Activated T-helper 17 cell treated with anti-CD3 and anti-CD28 coated beads, Interleukin-2, amount 50 U/mL, for 72 hours (primary cell): ENCODE data around the gene PRKD3. TPM values are rescaled to one million over a fixed set of nuclear protein-coding genes. Genes with fewer than 3 reads are reported as not detected.

ENCODE experiments used
- ATAC-seq: fragments of 150-1000 bp; cut with Tn5 transposase; replicated peaks from 2 replicates; pipeline ENCODE4 v1.10.0; 2021; ENCODE audit warnings: mild to moderate bottlenecking, moderate library complexity
- H3K27ac Mint-ChIP-seq: one replicate; pipeline ENCODE4 v1.8.0; 2022; ENCODE audit warnings: mixed read lengths
- H3K27me3 Mint-ChIP-seq: one replicate; pipeline ENCODE4 v1.8.0; 2022; ENCODE audit warnings: mixed read lengths
- H3K36me3 Mint-ChIP-seq: one replicate; pipeline ENCODE4 v1.8.0; 2022; ENCODE audit warnings: low read depth, mild to moderate bottlenecking, mixed read lengths
- H3K4me1 Mint-ChIP-seq: one replicate; pipeline ENCODE4 v1.8.0; 2022; ENCODE audit warnings: mixed read lengths
- H3K4me3 Mint-ChIP-seq: one replicate; pipeline ENCODE4 v1.8.0; 2022; ENCODE audit warnings: mild to moderate bottlenecking, mixed read lengths
- H3K9me3 Mint-ChIP-seq: one replicate; pipeline ENCODE4 v1.8.0; 2022; ENCODE audit warnings: mixed read lengths
- total RNA-seq, 2 donors: library from RNA; stranded (reverse); gene quantifications; one replicate each; pipeline ENCODE4 v1.2.3, GENCODE V29; 2022

Gene PRKD3
- total RNA-seq = 10 to 100 TPM; 28.2 to 35.6 TPM

GRCh38 chr2:37324786-37325624, at the start of gene PRKD3:
TSS of gene PRKD3 (minus strand) at chr2:37324833. CDS start at chr2:37316524, 8,309 bp downstream.
- peak within 1 kb of the TSS; percentile 86 for H3K4me3 Mint-ChIP-seq
- ATAC-seq = peak; percentile 82
- peaks cover 6% of the 10 kb centered on the region for H3K27me3 Mint-ChIP-seq
- H3K36me3 Mint-ChIP-seq = peaks cover 19% of the 10 kb centered on the region
- H3K27ac Mint-ChIP-seq = peak within 1 kb of the TSS; percentile 79
- H3K9me3 Mint-ChIP-seq = no peaks in the 10 kb centered on the region
- peaks cover 23% of the 10 kb centered on the region for H3K4me1 Mint-ChIP-seq

GRCh38 chr2:37372000-37372399, 47.4 kb upstream of the PRKD3 start:
- Mint-ChIP-seq H3K4me3 (no peak overlapping the region), H3K36me3 (no peaks in the 10 kb centered on the region), H3K27ac (no peak overlapping the region), H3K27me3 (peaks cover 26% of the 10 kb centered on the region), H3K4me1 (peaks cover 20% of the 10 kb centered on the region), H3K9me3 (no peaks in the 10 kb centered on the region)
- no peak for ATAC-seq

GRCh38 chr2:37370666-37371065, 46.0 kb upstream of the PRKD3 start:
- peaks cover 26% of the 10 kb centered on the region for H3K27me3 Mint-ChIP-seq
- H3K9me3 Mint-ChIP-seq = no peaks in the 10 kb centered on the region

GRCh38 chr2:37367984-37368383, 43.4 kb upstream of the PRKD3 start:
- peak; percentile 43 for ATAC-seq
- Mint-ChIP-seq H3K36me3 (no peaks in the 10 kb centered on the region), H3K9me3 (no peaks in the 10 kb centered on the region), H3K4me1 (peaks cover 11% of the 10 kb centered on the region), H3K27ac (no peak overlapping the region), H3K4me3 (no peak overlapping the region), H3K27me3 (peaks cover 15% of the 10 kb centered on the region)

More at GRCh38 chr2:37370666-37371065, 46.0 kb upstream of the PRKD3 start:
- no peak for ATAC-seq
- no peak overlapping the region for H3K27ac Mint-ChIP-seq
- no peak overlapping the region for H3K4me3 Mint-ChIP-seq
- peaks cover 11% of the 10 kb centered on the region for H3K4me1 Mint-ChIP-seq
- H3K36me3 Mint-ChIP-seq = no peaks in the 10 kb centered on the region

- peaks cover 11% of the 10 kb centered on the region for H3K4me1 Mint-ChIP-seq
- H3K4me3 Mint-ChIP-seq = no peak overlapping the region
- no peak for ATAC-seq
- no peaks in the 10 kb centered on the region for H3K36me3 Mint-ChIP-seq
- H3K27me3 Mint-ChIP-seq = peaks cover 17% of the 10 kb centered on the region
- peak overlapping the region; percentile 7 for H3K27ac Mint-ChIP-seq
- H3K9me3 Mint-ChIP-seq = no peaks in the 10 kb centered on the region
These were observed 42.7 kb upstream of the PRKD3 start for GRCh38 chr2:37367310-37367709.

GRCh38 chr2:37366773-37367172, 42.1 kb upstream of the PRKD3 start:
- Mint-ChIP-seq H3K4me1 (peaks cover 11% of the 10 kb centered on the region), H3K27ac (peak overlapping the region; percentile 7), H3K27me3 (peaks cover 15% of the 10 kb centered on the region), H3K4me3 (no peak overlapping the region), H3K36me3 (no peaks in the 10 kb centered on the region), H3K9me3 (no peaks in the 10 kb centered on the region)
- ATAC-seq = peak; percentile 66

GRCh38 chr2:37365669-37366068, 41.0 kb upstream of the PRKD3 start:
- peaks cover 17% of the 10 kb centered on the region for H3K27me3 Mint-ChIP-seq
- H3K4me3 Mint-ChIP-seq = no peak overlapping the region
- peaks cover 11% of the 10 kb centered on the region for H3K4me1 Mint-ChIP-seq
- no peaks in the 10 kb centered on the region for H3K36me3 Mint-ChIP-seq
- H3K27ac Mint-ChIP-seq = no peak overlapping the region
- peak; percentile 82 for ATAC-seq
- no peaks in the 10 kb centered on the region for H3K9me3 Mint-ChIP-seq

- no peak for ATAC-seq
- peaks cover 11% of the 10 kb centered on the region for H3K4me1 Mint-ChIP-seq
- H3K27me3 Mint-ChIP-seq = peaks cover 28% of the 10 kb centered on the region
- no peak overlapping the region for H3K4me3 Mint-ChIP-seq
- H3K9me3 Mint-ChIP-seq = no peaks in the 10 kb centered on the region
- H3K36me3 Mint-ChIP-seq = no peaks in the 10 kb centered on the region
- no peak overlapping the region for H3K27ac Mint-ChIP-seq
These were observed 39.7 kb upstream of the PRKD3 start for GRCh38 chr2:37364351-37364750.

GRCh38 chr2:37361994-37362698, 37.5 kb upstream of the PRKD3 start:
- Mint-ChIP-seq H3K36me3 (no peaks in the 10 kb centered on the region), H3K27me3 (peaks cover 30% of the 10 kb centered on the region), H3K4me3 (no peak overlapping the region), H3K4me1 (no peaks in the 10 kb centered on the region), H3K9me3 (no peaks in the 10 kb centered on the region), H3K27ac (no peak overlapping the region)
- no peak for ATAC-seq

- peaks cover 32% of the 10 kb centered on the region for H3K27me3 Mint-ChIP-seq
- no peaks in the 10 kb centered on the region for H3K4me1 Mint-ChIP-seq
- H3K4me3 Mint-ChIP-seq = no peak overlapping the region
- H3K36me3 Mint-ChIP-seq = no peaks in the 10 kb centered on the region
- H3K27ac Mint-ChIP-seq = no peak overlapping the region
- no peak for ATAC-seq
- no peaks in the 10 kb centered on the region for H3K9me3 Mint-ChIP-seq
These were observed 36.7 kb upstream of the PRKD3 start for GRCh38 chr2:37361216-37361815.

- peaks cover 43% of the 10 kb centered on the region for H3K27me3 Mint-ChIP-seq
- no peak for ATAC-seq
- H3K4me1 Mint-ChIP-seq = no peaks in the 10 kb centered on the region
- no peaks in the 10 kb centered on the region for H3K9me3 Mint-ChIP-seq
- no peak overlapping the region for H3K27ac Mint-ChIP-seq
- H3K4me3 Mint-ChIP-seq = no peak overlapping the region
- H3K36me3 Mint-ChIP-seq = no peaks in the 10 kb centered on the region
These were observed 33.8 kb upstream of the PRKD3 start for GRCh38 chr2:37358466-37358865.

GRCh38 chr2:37357530-37357929, 32.9 kb upstream of the PRKD3 start:
- Mint-ChIP-seq H3K4me1 (no peaks in the 10 kb centered on the region), H3K9me3 (no peaks in the 10 kb centered on the region), H3K27me3 (peaks cover 39% of the 10 kb centered on the region), H3K27ac (no peak overlapping the region), H3K36me3 (no peaks in the 10 kb centered on the region), H3K4me3 (no peak overlapping the region)
- no peak for ATAC-seq

GRCh38 chr2:37357069-37357468, 32.4 kb upstream of the PRKD3 start:
- Mint-ChIP-seq H3K9me3 (no peaks in the 10 kb centered on the region), H3K4me1 (no peaks in the 10 kb centered on the region), H3K27me3 (peaks cover 35% of the 10 kb centered on the region), H3K36me3 (no peaks in the 10 kb centered on the region), H3K4me3 (no peak overlapping the region), H3K27ac (no peak overlapping the region)
- ATAC-seq = no peak

GRCh38 chr2:37356299-37356698, 31.7 kb upstream of the PRKD3 start:
- H3K36me3 Mint-ChIP-seq = no peaks in the 10 kb centered on the region
- ATAC-seq = no peak
- H3K9me3 Mint-ChIP-seq = no peaks in the 10 kb centered on the region
- H3K4me1 Mint-ChIP-seq = no peaks in the 10 kb centered on the region
- H3K27ac Mint-ChIP-seq = no peak overlapping the region
- no peak overlapping the region for H3K4me3 Mint-ChIP-seq
- peaks cover 34% of the 10 kb centered on the region for H3K27me3 Mint-ChIP-seq

- no peaks in the 10 kb centered on the region for H3K36me3 Mint-ChIP-seq
- H3K4me1 Mint-ChIP-seq = no peaks in the 10 kb centered on the region
- no peak for ATAC-seq
- H3K4me3 Mint-ChIP-seq = no peak overlapping the region
- H3K9me3 Mint-ChIP-seq = no peaks in the 10 kb centered on the region
- H3K27me3 Mint-ChIP-seq = peaks cover 32% of the 10 kb centered on the region
- H3K27ac Mint-ChIP-seq = no peak overlapping the region
These were observed 31.1 kb upstream of the PRKD3 start for GRCh38 chr2:37355735-37356134.
